Adipose tissue (tissue), 3 donors: Measurements from ENCODE around the gene PBX4. TPM values are rescaled to one million over a fixed set of nuclear protein-coding genes. Genes with fewer than 3 reads are reported as not detected.

Source experiments
- H3K27ac ChIP-seq: one replicate; pipeline ENCODE4 v1.5.1; 2013; ENCODE audit warnings: low read depth, low read length
- WGBS, 3 donors: extraction: QIAGEN DNeasy Blood & Tissue Kit; methylation state at CpG; one replicate each; pipeline ENCODE4 v1.1.7; 2013; 5-methylcytosine and 5-hydroxymethylcytosine counted together
- polyA plus RNA-seq, 3 donors: library from polyadenylated mRNA; stranded (reverse); fragments of 200-250 nt; gene quantifications; one replicate each; pipeline ENCODE4 v1.2.3, GENCODE V29; 2013
- donor health status: healthy with polysubstance abuse.
- donor health status: Bipolar disorder and iron deficiency.
- donor health status: healthy.

PBX4 gene
- polyA plus RNA-seq, 3 donors, result 0.34 to 1.6 (median 0.86) TPM

- no peak overlapping the region for H3K27ac ChIP-seq
- WGBS, 3 donors, result 79 to 84% (median 84%) methylated on average over 24 to 28 of the region's 28 CpGs
Observed at GRCh38 chr19:19526581-19527370, 91.7 kb downstream of the PBX4 start.

GRCh38 chr19:19525611-19526380 is 92.7 kb downstream of the PBX4 start:
- H3K27ac ChIP-seq, result no peak overlapping the region
- WGBS, 3 donors, result 90 to 95% (median 90%) methylated on average over 23 of the region's 23 CpGs

GRCh38 chr19:19524053-19524452 is 94.4 kb downstream of the PBX4 start:
- 85 to 91% (median 86%) methylated on average over 7 of the region's 7 CpGs for WGBS, 3 donors

GRCh38 chr19:19523177-19523576 is 95.3 kb downstream of the PBX4 start:
- 80 to 88% (median 82%) methylated on average over 3 of the region's 3 CpGs for WGBS, 3 donors
- H3K27ac ChIP-seq, result no peak overlapping the region

More at GRCh38 chr19:19524053-19524452, 94.4 kb downstream of the PBX4 start:
- H3K27ac ChIP-seq, result no peak overlapping the region

GRCh38 chr19:19520989-19521388 is 97.5 kb downstream of the PBX4 start:
- H3K27ac ChIP-seq, result no peak overlapping the region

GRCh38 chr19:19517235-19517619 is 101.3 kb downstream of the PBX4 start:
- 78 to 88% (median 84%) methylated on average over 10 of the region's 10 CpGs for WGBS, 3 donors
- no peak overlapping the region for H3K27ac ChIP-seq

More at GRCh38 chr19:19520989-19521388, 97.5 kb downstream of the PBX4 start:
- 80 to 83% (median 83%) methylated on average over 6 of the region's 6 CpGs for WGBS, 3 donors

GRCh38 chr19:19515642-19516519 is 102.6 kb downstream of the PBX4 start, which contains the start of gene NDUFA13:
TSS of gene NDUFA13 (plus strand) at chr19:19516225. CDS start at chr19:19516239, 14 bp downstream.
- peak within 1 kb of the TSS; percentile 9 for H3K27ac ChIP-seq
- WGBS, 3 donors, result 3 to 7% (median 6%) methylated on average over 61 of the region's 61 CpGs

- H3K27ac ChIP-seq, result peak within 1 kb of the TSS; percentile 9
- 83 to 86% (median 85%) methylated on average over 72 to 74 of the region's 74 CpGs for WGBS, 3 donors
Observed at GRCh38 chr19:19514881-19515641, 103.4 kb downstream of the PBX4 start, which contains the start of gene TSSK6. TSS of gene TSSK6 (minus strand) at chr19:19515548. CDS start at chr19:19515427, 121 bp downstream.

GRCh38 chr19:19514215-19514657 is 104.3 kb downstream of the PBX4 start:
- WGBS, 3 donors, result 24 to 33% (median 27%) methylated on average over 46 of the region's 46 CpGs
- no peak overlapping the region for H3K27ac ChIP-seq

- WGBS, 3 donors, result 79 to 87% (median 84%) methylated on average over 17 of the region's 17 CpGs
- H3K27ac ChIP-seq, result no peak overlapping the region
Observed at GRCh38 chr19:19513682-19514081, 104.8 kb downstream of the PBX4 start.

Other genes with a start within 250 kb of the PBX4 start
- gene GATAD2A, start 213.0 kb downstream of the PBX4 start, polyA plus RNA-seq, result 10 to 100 TPM; 12.6 to 33.8 (median 24.9) TPM
- gene TSSK6, start 103.1 kb downstream of the PBX4 start, polyA plus RNA-seq, result 1 to 10 TPM in 2 of 3 donors, under 1 TPM in 1; 0.82 to 1.2 (median 1.1) TPM
- 100 to 1,000 TPM; 169 to 404 (median 248) TPM for gene NDUFA13, start 102.5 kb downstream of the PBX4 start, polyA plus RNA-seq
- gene YJEFN3, start 89.8 kb downstream of the PBX4 start, polyA plus RNA-seq, result 1 to 10 TPM; 3.7 to 4.9 (median 4.5) TPM
- under 1 TPM in 2 of 3 donors, not detected in 1; 0.03 to 0.49 TPM for gene CILP2, start 80.4 kb downstream of the PBX4 start, polyA plus RNA-seq
- 10 to 100 TPM in 2 of 3 donors, 1 to 10 TPM in 1; 3.0 to 18.4 (median 12.6) TPM for gene LPAR2, start 9.5 kb upstream of the PBX4 start, polyA plus RNA-seq
- 10 to 100 TPM in 1 of 3 donors, 1 to 10 TPM in 2; 4.9 to 10.7 (median 6.6) TPM for gene GMIP, start 25.0 kb upstream of the PBX4 start, polyA plus RNA-seq
- 10 to 100 TPM; 14.5 to 30.3 (median 24.5) TPM for gene ATP13A1, start 45.0 kb upstream of the PBX4 start, polyA plus RNA-seq
- gene ZNF101, start 50.2 kb upstream of the PBX4 start, polyA plus RNA-seq, result 1 to 10 TPM; 2.9 to 5.1 (median 3.1) TPM
- gene ZNF14, start 114.4 kb upstream of the PBX4 start, polyA plus RNA-seq, result 1 to 10 TPM; 1.3 to 2.2 (median 1.8) TPM
- 10 to 100 TPM in 1 of 3 donors, 1 to 10 TPM in 2; 5.2 to 11.9 (median 5.4) TPM for gene ZNF506, start 203.1 kb upstream of the PBX4 start, polyA plus RNA-seq
- gene ZNF253, start 247.2 kb upstream of the PBX4 start, polyA plus RNA-seq, result 1 to 10 TPM; 2.1 to 3.2 (median 2.3) TPM